ENCODE results near the gene ZSCAN5B.
A peak's percentile ranks its signal among the peaks of the same experiment; 100 is the strongest.
"Not testable (repeated sequence)": the region's sequence is repeated elsewhere in the genome, so short reads cannot be mapped to it uniquely, and the experiment has no call there.

The ZSCAN5B gene, protein sequence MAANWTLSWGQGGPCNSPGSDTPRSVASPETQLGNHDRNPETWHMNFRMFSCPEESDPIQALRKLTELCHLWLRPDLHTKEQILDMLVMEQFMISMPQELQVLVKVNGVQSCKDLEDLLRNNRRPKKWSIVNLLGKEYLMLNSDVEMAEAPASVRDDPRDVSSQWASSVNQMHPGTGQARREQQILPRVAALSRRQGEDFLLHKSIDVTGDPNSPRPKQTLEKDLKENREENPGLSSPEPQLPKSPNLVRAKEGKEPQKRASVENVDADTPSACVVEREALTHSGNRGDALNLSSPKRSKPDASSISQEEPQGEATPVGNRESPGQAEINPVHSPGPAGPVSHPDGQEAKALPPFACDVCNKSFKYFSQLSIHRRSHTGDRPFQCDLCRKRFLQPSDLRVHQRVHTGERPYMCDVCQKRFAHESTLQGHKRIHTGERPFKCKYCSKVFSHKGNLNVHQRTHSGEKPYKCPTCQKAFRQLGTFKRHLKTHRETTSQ

DNA sequence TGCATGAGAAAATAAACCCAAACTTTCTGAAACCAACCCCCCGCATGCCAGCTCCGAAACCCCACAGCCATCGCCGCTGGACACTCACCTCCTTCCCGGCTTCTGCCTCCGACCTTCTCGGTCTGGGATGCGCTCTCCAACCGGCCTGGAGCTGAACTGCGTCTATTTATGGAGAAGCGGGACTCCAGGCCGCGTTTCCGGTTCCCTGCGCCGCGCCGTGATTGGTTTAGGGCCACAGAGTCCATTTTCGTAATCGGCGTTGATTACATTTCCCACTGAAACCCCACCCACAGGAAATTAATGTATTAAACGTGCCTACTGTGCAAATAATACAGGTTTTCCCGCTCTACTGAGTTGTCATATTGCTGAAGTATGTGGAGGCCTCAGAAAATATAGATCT, at the start of gene ZSCAN5B:
TSS of gene ZSCAN5B (minus strand) at position 138 of the 400 bp plus-strand sequence. CDS start 4,731 bp downstream, outside the sequence.
- DNase-seq (ENCODE audit: low spot score) = not testable (repeated sequence)

DNA sequence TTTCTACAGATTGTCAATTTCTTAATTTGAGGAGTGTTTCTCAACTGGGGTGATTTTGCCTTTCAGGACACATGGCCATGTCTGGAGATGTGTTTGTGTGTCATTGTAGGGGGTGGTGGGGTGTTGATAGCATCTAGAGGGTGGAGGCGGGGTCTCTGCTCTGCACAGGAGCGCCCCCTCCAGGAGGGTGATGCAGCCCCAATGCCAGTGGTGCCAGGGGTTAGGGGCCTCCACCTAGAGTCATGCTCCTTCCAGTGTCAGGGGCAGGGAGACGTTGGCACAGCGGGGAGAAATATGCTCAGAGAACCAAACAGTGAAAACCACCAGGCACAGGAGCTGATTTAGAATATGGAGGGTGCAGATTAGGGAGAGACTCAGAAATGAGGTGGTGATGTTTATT, 48.2 kb upstream of the ZSCAN5B start:
- DNase-seq (ENCODE audit: low spot score) = not testable (repeated sequence)

DNA sequence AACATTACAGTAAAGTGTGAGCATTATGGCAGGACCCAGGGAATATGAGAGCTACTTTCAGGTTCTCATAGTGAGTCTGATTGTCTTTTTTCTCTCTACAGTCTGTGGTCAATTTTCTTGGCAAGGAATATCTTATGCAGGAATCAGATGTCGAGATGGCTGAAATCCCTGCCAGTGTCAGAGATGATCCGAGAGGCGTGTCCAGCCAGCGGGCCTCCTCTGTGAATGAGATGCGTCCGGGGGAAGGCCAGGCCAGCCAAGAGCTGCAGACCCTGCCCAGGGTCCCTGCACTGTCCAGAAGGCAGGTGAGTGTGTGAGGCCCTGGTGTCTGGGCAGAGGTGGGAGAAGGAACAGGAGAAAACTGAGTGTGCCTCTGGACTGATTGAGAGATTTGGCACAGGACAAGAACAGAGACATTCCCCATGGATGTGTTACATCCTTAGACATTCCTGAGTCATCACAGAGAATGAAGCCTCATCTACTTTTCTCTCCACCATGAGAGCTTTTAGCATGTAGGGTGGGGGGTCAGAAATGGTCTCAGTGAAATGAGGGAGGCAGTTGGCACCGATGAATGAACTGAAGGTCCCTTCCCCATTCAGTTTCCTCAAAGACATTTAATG, 47.6 kb upstream of the ZSCAN5B start:
- DNase-seq (ENCODE audit: low spot score) = peak; percentile 32

DNA sequence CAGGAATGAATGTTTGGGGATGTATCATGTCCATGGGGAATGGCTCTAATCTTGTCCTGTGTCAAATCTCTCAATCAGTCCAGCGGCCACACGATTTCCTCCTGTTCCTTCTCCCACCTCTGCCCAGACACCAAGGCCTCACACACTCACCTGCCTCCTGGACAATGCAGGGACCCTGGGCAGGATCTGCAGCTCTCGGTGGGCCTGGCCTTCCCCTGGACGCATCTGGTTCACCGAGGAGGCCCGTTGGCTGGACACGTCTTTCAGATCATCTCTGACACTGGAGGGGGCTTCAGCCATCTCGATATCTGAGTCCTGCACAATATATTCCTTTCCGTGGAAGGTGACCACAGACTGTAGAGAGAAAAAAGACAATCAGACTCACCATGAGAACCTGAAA, 25.9 kb upstream of the ZSCAN5B start:
- DNase-seq (ENCODE audit: low spot score) = no peak

DNA sequence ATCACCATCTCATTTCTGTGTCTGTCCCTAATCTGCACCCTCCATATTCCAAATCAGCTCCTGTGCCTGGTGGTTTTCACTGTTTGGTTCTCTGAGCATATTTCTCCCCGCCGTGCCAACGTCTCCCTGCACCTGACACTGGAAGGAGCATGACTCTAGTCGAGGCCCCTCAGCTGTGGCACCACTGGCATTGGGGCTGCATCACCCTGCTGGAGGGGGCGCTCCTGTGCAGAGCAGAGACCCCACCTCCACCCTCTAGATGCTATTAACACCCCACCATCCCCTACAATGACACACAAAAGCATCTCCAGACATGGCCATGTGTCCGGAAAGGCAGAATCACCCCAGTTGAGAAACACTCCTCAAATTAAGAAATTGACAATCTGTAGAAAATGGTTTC, 25.3 kb upstream of the ZSCAN5B start:
- no peak for DNase-seq (ENCODE audit: low spot score)

DNA sequence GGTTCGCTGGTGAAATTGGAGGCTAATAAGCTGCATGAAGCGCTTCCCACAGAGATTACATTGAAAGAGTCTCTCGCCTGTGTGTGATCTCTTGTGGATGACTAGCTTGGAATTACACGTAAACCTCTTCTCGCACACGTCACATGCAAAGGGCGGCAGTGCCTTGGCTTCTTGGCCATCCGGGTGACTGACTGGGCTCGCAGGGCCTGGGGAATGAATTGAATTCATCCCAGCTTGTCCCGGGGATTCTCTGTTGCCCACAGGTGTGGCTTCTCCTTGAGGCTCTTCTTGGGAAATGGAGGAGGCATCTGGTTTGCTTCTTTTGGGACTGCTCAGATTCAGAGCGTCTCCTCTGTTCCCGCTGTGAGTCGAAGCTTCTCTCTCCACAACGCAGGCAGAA, 24.3 kb upstream of the ZSCAN5B start:
- no peak for DNase-seq (ENCODE audit: low spot score)

DNA sequence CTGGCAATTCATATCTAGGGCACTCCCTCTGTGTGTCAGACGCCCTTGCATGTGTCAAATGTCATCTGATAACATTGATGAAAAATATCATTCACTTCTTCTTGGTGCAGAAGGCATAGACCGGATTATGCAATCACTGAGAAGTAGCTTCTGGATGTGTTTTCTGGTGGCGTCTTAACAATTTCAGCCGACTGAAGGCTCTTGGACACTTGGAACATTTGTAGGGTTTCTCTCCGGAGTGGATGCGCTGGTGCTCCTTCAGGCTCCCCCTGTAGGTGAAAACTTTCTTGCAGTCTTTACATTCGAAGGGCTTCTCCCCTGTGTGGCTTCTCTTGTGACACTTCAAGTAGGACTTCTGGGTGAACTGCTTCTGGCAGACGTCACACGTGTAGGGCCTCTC, 23.9 kb upstream of the ZSCAN5B start:
- DNase-seq (ENCODE audit: low spot score) = not testable (repeated sequence)

DNA sequence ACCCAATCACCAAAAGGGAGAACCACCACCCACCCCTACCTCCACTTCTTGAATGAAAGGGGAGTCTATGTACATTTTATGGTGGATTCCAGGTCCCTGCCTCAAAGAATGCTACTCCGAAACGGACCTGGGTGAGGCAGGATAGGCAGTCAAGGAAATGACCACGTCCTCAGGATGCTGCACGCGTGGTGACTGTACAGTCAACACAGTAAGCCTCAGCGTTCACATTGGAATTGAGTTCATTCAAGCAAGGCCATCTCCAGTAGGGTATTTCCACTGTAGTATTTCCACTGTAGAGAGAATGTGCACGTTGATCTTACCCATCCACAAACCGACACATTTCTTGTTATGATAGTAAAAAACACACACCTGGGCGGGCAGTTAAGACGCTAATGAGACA, 21.4 kb upstream of the ZSCAN5B start:
- DNase-seq (ENCODE audit: low spot score) = no peak

DNA sequence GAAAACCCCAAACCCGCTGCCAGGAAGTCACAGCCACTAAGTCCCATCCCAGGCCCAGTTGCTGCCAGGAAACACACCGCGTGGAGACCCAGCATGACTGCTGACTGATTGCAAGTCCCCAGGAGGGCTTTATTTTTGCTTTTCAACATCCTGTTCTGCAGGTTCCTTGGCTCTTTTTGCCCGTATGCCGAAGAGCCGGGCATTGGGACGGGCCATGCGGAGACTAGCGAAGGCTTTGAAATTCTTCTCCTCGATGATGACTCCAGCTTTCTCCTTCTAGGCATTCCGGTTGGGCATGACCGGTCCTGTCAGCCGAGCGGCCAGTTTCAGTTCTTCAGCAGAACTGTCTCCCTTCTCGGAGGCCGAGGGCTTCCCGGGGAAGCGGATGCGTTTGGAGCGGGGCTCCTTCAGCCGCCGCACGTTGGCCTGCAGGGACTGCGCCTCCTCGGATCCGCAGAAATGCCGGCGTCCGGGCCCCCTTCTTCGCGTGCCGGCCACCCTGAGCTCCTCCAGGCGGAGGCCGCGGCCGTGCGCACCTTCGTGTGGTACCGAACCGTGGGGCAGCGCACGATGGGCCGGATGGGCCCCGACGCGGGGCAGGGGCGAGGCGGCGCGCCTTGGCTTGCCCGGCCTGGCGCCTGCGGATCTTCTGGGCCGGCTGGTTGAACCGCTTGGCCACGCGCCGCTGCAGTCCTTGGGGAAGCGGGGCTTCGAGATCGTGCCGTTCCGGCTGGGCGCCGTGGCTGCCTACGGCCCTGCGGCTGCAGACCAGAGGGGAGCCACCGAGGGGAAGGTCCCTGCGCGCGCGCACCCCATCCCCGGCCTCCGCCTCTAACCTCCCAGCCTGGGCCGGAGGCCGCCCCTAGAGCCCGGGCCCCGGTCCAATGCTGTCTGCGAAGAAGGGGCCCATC, 19.7 kb upstream of the ZSCAN5B start:
- no peak for DNase-seq (ENCODE audit: low spot score)

DNA sequence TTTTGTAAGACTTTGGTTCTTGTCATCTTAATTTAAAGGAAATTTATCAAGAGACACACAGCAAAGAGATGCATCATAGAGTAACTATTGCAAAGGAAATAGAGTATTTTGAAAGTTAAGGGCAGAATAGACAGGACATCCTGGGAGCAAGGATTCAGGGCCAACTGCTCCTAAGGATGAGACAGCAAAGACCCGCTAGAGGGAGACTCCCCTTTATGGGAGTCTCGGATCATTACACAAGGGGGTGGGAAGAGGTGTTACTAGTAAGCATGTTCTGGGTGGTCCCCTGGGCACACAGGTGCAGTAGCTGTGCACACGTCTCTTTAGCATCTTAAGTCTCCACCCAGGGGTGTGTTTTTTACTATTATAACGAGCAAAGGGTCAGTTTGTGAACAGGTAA, 14.1 kb upstream of the ZSCAN5B start:
- DNase-seq (ENCODE audit: low spot score) = no peak

DNA sequence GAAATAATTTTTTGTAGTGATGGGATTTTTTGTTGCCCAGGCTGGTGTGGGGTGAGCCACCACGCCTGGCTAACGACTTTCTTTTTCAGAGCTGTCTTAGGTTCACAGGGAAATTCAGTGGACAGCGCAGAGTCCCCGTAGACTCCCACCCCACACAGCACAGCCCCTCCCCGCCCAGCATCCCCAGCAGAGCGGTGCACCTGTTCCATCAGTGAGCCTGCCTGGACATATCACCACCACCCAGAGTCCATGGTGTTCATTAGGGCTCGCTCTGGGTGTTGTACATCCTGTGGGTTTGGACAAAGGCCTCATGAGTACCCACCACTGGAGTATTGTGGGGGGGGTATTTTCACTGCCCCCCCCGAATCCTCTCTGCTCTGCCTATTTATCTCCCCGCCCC, 12.5 kb upstream of the ZSCAN5B start:
- DNase-seq (ENCODE audit: low spot score) = not testable (repeated sequence)

DNA sequence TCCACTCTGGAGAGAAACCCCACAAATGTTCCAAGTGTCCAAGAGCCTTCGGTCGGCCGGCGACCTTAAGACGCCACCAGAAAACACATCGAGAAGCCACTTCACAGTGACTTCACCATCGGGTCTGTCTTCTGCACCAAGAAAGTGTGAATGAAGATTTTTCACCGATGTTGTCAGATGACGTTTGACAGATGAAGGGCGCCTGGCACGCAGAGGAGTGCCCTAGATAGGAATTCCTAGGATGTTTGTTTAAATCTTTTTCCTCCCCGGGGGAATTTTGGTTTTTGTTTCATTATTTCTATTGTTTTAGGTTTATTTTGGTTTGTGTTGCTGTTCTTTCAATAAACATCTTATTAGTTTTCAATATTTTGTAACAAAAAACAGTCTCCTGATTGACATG, 11.5 kb upstream of the ZSCAN5B start:
- no peak for DNase-seq (ENCODE audit: low spot score)

DNA sequence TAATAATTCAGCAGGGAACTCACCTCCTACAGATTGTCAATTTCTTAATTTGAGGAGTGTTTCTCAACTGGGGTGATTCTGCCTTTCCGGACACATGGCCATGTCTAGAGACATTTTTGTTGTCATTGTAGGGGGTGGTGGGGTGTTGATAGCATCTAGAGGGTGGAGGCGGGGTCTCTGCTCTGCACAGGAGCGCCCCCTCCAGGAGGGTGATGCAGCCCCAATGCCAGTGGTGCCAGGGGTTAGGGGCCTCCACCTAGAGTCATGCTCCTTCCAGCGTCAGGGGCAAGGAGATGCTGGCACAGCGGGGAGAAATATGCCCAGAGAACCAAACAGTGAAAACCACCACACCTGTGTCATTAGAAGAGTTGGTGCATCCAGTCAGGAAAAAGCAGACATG, 10.0 kb upstream of the ZSCAN5B start:
- not testable (repeated sequence) for DNase-seq (ENCODE audit: low spot score)

DNA sequence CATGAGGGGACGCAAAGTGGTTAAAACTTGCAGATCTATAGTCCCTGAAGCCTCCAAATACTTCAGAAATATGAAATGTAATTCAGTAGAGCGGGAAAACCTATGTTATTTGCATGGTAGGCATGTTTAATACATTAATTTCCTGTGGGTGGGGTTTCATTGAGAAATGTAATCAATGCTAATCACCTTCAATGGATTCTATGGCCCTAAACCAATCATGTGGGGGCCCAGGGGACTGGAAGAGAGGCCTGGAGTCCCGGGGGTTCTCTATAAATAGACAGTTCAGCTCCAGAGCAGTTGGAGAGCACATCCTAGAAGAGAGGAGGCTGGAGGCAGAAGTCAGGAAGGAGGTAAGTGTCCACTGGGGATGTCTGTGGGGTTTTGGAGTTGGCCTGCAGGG, 4.4 kb upstream of the ZSCAN5B start, which contains the start of gene ZSCAN5C:
TSS of gene ZSCAN5C (plus strand) at position 301 of the 400 bp plus-strand sequence. CDS start 3,641 bp downstream, outside the sequence.
- DNase-seq (ENCODE audit: low spot score) = no peak

DNA sequence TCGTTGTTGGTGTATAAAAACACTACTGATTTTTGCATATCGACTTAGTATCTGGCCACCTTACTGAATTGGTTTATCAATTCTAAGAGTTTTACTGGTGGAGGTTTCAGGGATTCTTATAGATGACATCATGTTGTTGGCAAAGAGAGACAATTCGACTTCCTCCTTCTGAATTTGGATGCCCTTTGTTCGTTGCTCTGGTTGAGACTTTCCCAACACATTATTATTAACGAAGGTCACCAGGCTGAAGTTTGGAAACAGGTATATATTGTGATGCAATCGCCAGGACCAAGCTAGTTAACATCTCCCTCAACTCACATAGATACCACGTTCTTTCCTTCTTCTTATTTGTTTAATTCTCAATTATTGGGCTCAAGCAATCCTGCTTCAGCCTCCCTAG, 2.1 kb upstream of the ZSCAN5B start:
- no peak for DNase-seq (ENCODE audit: low spot score)

DNA sequence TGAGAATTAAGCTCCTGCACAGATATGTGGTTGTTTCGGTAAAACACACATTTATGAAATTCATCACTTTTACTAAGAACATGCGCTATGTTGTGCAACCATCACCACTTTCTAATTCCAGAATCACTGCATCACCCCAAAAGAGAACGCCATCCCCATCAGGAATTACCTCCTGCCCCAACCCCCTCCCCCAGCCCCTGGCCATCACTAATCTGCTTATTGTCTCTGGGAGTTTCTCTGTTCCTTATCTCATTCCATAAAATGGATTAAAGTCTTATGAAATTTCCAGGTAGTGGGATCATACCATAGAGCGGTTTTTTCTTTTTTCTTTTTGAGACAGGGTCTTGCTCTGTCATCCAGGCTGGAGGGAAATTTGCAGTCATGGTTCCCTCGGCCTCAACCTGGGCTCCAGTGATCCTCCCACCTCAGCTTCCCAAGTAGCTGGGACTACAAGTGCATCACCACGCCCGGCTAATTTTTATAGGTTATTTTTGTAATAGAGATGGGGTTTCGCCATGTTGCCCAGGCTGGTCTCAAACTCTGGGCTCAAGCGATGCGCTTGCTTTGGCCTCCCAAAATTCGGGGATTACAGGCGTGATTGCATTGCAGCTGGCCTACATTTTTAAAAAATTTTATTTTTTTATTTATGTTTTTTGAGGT, 3.5 kb downstream of the ZSCAN5B start:
- DNase-seq (ENCODE audit: low spot score) = no peak

DNA sequence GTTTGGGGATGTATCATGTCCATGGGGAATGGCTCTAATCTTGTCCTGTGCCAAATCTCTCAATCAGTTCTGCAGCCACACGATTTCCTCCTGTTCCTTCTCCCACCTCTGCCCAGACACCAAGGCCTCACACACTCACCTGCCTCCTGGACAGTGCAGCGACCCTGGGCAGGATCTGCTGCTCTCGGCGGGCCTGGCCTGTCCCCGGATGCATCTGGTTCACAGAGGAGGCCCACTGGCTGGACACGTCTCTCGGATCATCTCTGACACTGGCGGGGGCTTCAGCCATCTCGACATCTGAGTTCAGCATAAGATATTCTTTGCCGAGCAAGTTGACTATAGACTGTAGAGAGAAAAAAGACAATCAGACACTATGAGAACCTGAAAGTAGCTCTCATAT, 5.9 kb downstream of the ZSCAN5B start:
- no peak for DNase-seq (ENCODE audit: low spot score)

DNA sequence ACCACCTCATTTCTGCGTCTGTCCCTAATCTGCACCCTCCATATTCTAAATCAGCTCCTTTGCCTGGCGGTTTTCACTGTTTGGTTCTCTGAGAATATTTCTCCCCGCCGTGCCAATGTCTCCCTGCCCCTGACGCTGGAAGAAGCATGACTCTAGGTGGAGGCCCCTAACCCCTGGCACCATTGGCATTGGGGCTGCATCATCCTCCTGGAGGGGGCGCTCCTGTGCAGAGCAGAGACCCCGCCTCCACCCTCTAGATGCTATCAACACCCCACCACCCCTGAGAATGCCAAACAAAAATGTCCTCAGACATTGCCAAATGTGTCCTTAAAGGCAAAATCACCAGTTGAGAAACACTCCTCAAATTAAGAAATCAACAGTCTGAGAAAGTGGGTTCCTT, 6.5 kb downstream of the ZSCAN5B start:
- DNase-seq (ENCODE audit: low spot score) = no peak

DNA sequence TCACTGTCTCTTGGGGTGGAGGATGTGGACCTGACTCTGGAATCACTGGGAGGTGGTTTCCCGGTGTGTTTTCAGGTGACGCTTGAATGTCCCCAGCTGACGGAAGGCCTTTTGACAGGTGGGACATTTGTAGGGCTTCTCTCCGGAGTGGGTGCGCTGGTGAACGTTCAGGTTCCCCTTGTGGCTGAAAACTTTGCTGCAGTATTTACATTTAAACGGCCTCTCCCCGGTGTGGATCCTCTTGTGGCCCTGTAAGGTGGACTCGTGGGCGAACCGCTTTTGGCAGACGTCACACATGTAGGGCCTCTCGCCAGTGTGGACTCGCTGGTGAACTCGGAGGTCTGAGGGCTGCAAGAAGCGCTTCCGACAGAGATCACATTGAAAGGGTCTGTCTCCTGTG, 7.8 kb downstream of the ZSCAN5B start:
- no peak for DNase-seq (ENCODE audit: low spot score)

DNA sequence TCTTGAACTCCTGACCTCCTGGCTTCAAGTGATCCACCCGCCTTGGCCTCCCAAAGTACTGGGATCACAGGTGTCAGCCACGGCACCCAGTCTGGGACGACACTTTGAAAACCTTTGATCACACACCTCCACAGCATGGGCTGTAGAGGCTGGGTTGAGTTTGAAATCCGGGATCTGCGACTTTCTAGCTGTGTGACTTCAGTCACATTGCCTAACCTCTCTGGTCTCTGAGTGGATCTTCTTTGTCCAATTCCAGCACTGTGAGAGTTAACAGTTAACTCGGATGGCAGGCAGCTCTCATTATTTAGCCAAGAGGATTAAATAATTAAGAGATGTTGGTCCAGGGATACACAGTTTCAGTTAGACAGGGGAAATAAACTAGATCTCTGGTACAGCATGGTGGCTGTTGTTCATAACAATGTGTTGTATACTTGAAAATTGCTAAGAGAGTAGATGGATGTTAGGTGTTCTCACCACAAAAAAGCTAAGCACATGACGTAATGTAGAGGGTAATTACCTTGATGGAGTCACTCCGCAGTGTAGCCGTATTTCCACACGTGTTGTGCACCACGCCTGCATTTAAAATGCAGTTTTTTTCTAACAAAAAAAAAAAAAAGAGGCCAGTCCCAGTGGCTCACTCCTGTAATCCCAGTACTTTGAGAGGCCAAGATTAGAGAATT, 19.9 kb downstream of the ZSCAN5B start:
- no peak for DNase-seq (ENCODE audit: low spot score)

DNA sequence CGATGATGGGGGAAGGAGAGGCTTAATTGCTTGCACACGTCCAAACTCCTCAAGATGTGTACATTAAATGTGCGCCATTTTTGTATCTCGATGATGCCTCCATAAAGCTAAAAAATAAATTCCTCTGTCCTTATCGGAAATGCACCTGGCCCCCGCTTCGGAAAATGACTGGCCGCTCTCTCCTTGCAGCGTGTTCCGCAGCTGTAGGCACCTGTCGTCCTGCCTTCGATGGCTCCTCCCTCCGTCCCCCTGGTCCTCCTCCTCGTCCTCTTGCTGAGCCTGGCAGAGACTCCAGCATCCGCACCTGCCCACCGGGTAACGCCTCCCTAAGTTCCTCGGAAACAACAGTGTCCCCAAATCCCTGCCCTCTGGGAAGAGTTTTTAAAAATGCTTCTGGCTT, 20.7 kb downstream of the ZSCAN5B start:
- no peak for DNase-seq (ENCODE audit: low spot score)

Measured in RKO (cell line).